GM21515 (cell line): ENCODE data around the gene MAFG.

ENCODE experiments used
- ATAC-seq: cut with Tn5 transposase; IDR thresholded peaks from one replicate; pipeline ENCODE4 v1.9.1; 2021; ENCODE audit not compliant: unreplicated experiment

The MAFG gene

GRCh38 chr17:81898029-81898866 is 29.3 kb downstream of the MAFG start:
- ATAC-seq = no peak

GRCh38 chr17:81895400-81895799 is 32.1 kb downstream of the MAFG start:
- no peak for ATAC-seq

DNA sequence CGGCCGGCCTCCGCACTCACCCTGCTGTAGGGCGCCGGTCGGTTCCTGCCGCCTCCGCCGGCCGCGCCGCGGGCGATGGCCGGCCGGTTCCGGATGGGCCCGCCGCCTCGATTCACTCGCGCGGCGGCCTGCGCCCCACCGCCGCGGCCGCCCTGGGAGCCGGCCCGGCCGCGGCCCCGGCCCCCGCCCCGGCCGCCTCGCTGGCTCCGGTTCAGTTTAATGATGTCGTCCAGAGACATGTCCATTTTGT is 36.3 kb downstream of the MAFG start:
- ATAC-seq = peak; percentile 30

GRCh38 chr17:81890447-81891302 is 36.9 kb downstream of the MAFG start:
- ATAC-seq = no peak

- no peak for ATAC-seq
Measured at GRCh38 chr17:81889602-81890001, 37.9 kb downstream of the MAFG start.

GRCh38 chr17:81888988-81889595 is 38.4 kb downstream of the MAFG start:
- no peak for ATAC-seq

- ATAC-seq = no peak
Measured at GRCh38 chr17:81888105-81888987, 39.2 kb downstream of the MAFG start.

DNA sequence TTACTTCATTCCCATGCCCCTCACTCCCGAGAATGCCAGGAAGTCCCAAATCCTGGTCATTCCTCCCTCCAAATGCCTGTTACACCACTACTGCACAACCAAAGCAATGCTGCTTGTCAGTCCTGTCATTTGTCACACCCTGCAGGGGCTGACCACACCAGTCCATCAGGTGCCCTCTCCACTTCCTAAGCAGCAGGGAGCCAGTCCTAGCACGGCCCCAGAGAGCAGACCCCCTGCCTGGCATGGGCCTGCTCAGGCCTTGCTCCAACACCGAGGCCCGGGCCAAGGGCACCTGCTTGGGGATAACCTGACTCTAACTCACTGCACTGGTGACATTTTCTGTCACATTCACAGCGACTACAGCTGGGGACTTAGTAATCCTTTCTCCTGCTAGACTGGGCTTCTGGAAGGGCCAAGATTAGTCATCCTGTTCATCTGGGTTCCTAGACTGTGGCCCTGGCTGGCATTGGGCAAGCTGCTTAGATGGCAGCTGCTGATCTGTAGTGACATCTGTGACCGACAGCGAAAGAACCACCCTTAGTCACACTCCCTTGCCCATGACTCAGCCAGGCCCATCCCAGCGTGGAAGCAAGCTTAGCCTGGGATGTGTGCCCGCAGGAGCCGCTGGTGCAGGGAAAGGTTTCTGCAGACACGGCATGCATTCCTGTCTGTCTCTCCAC is 41.5 kb downstream of the MAFG start:
- ATAC-seq = no peak

DNA sequence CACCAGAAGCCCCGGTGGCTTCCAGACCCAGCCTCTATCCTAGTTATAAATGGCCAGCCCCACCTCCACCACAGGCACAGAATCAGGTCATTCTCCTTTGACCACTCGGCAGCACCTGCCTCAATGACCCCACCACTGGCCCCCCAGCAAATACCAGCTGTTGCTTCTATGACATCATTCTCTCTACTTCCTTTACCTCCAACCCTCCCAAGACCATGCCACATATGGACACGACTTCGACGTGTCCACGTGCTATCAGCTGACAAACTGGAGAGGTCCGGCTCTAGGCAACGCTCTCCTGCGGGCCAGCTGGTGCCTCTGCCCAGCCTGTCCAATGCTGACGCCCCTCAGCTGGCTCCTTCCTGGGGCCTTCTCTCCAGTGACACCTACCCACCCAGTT is 42.1 kb downstream of the MAFG start:
- no peak for ATAC-seq

GRCh38 chr17:81884968-81885367 is 42.6 kb downstream of the MAFG start:
- no peak for ATAC-seq

DNA sequence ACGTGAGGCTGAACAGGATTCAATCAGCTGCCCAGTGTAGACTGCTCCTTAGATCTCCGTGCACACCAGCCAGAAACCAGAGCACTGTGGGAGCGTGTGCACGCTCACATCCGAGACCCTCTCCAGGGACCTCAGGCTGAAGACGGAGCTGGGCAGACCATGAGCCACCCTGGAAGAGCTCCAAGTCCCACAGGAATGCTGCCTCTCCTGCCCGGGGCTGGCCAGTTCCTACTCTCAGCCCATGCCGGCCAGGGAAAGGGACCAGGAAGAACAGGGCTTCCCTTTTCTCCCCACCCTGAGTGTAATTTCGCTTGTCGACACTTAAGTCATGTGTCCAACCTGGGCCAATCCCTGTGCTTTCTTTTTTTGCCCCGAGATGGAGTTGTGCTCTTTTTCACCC is 43.0 kb downstream of the MAFG start:
- no peak for ATAC-seq

DNA sequence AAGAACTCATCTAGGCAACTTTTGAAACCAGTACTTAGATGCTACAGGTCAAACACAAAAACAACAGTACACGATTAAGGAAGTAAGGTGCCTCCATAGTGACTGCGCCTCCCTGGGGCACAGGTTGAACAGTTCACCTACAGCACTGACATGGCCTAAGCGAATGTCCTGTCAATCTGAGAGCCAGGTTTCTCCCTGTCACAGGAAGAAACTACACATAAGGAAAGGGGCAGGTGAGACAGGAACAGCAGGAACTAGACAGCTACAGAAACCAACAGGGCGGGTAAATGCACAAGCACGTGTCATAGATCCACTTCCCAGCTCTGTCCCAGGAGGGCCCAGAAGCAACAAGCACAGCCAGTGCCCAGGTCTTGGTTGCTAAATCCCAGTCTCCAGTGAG is 48.4 kb downstream of the MAFG start:
- no peak for ATAC-seq

DNA sequence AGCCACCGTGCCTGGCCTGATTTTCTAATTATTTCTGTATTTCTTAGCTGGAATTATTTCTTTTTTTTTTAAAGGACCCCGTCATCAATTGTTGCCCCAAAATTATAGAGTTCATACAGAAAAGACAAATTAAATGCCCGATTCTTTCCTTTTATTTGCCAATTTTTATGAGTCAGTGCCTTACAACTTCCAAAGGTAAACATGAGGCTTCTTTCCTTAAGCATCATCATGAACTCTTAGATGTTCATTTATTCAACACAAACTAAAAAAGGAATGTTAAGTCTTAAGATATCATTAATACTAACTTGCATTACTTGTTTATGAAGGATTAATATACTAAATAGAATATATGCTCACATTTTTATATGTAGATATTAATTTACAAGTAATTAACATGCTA is 49.2 kb downstream of the MAFG start:
- no peak for ATAC-seq

GRCh38 chr17:81877569-81877968 is 50.0 kb downstream of the MAFG start:
- ATAC-seq = no peak

GRCh38 chr17:81871387-81872230 is 55.9 kb downstream of the MAFG start:
- peak; percentile 42 for ATAC-seq

GRCh38 chr17:81870981-81871386 is 56.6 kb downstream of the MAFG start, which contains the start of gene ARHGDIA:
Gene ARHGDIA, minus strand, starts transcription at chr17:81871337. Its CDS starts 1,407 bp downstream, at chr17:81869930.
- peak; percentile 10 for ATAC-seq

- ATAC-seq = no peak
Measured at GRCh38 chr17:81870131-81870980, 57.2 kb downstream of the MAFG start.
